K562 (cell line): ENCODE results near the gene HPCAL1. TPM values are rescaled to one million over a fixed set of nuclear protein-coding genes. Genes with fewer than 3 reads are reported as not detected.

Experiments used
- ATF6 ChIP-seq: sonication (generic); formaldehyde crosslinking; IDR thresholded peaks from 2 replicates; pipeline ENCODE4 v1.4.0; 2020; ENCODE audit warnings: mild to moderate bottlenecking, missing genetic modification reagents
- CBFB ChIP-seq: sonication (generic); formaldehyde crosslinking; IDR thresholded peaks from 2 replicates; pipeline ENCODE4 v1.4.0; 2020; ENCODE audit warnings: mild to moderate bottlenecking, missing genetic modification reagents
- CHD4 ChIP-seq: fragments of 200-600 bp; sonication (generic); IDR thresholded peaks from 3 replicates; pipeline ENCODE4 v1.6.1; 2012; ENCODE audit warnings: low read depth, mild to moderate bottlenecking, mixed read lengths, low read length, inconsistent platforms; ENCODE audit not compliant: insufficient read depth, insufficient replicate concordance, poor library complexity, severe bottlenecking
- CLOCK ChIP-seq: fragments of 250-450 bp; sonication (Bioruptor Pico); IDR thresholded peaks from 2 replicates; pipeline ENCODE4 v1.4.0; 2020; ENCODE audit warnings: mild to moderate bottlenecking, moderate library complexity, borderline replicate concordance
- NEUROD1 ChIP-seq: fragments of 150-350 bp; IDR thresholded peaks from 2 replicates; pipeline ENCODE4 v1.6.1; 2014; ENCODE audit warnings: borderline replicate concordance, low read length, low read depth; ENCODE audit not compliant: partially characterized antibody
- NR2C1 ChIP-seq, 2 experiments: fragments of 450-650 bp; IDR thresholded peaks; 2 replicates each; pipeline ENCODE4 v1.6.1; 2017; ENCODE audit warnings: mild to moderate bottlenecking in 2 of 2, antibody characterized with exemption in 1 of 2, inconsistent platforms in 1 of 2, missing compliant biosample characterization in 1 of 2, missing genetic modification characterization in 1 of 2
- NR2F6 ChIP-seq: fragments of 450-650 bp; formaldehyde crosslinking; IDR thresholded peaks from 2 replicates; pipeline ENCODE4 v1.4.0; 2020; ENCODE audit warnings: mild to moderate bottlenecking
- SFPQ ChIP-seq: fragments of 200-400 bp; formaldehyde crosslinking; IDR thresholded peaks from 2 replicates; pipeline ENCODE4 v1.6.1; 2017; ENCODE audit warnings: mild to moderate bottlenecking, low read depth, low read length, moderate library complexity
- ZFP36 ChIP-seq: fragments of 150-350 bp; IDR thresholded peaks from 2 replicates; pipeline ENCODE4 v1.6.1; 2018; ENCODE audit warnings: low read length, low read depth; ENCODE audit not compliant: partially characterized antibody
- ZNF609 ChIP-seq: sonication (generic); formaldehyde crosslinking; IDR thresholded peaks from 2 replicates; pipeline ENCODE4 v1.8.1; 2023; ENCODE audit warnings: missing genetic modification reagents, mild to moderate bottlenecking, borderline replicate concordance
- ZSCAN29 ChIP-seq: fragments of 450-650 bp; IDR thresholded peaks from 2 replicates; pipeline ENCODE4 v1.6.1; 2017
- polyA plus RNA-seq, 8 experiments: library from polyadenylated mRNA; depleted of rRNA in 4 of 8; stranded (reverse) in 5 of 8; unstranded in 3 of 8; fragments of >200 nt; fragmentation: Nextera tagmentation in 2 of 8; fragmentation: Illumina TruSeq in 1 of 8; extraction: Ambion mirVana in 2 of 8; extraction: Trizol in 1 of 8; gene quantifications; 2 replicates each; pipeline versions ENCODE4 v1.2.1 to v1.2.3, GENCODE V29; 2011 to 2014; ENCODE audit warnings: inconsistent platforms in 1 of 8, missing spikeins in 1 of 8
- total RNA-seq, 7 experiments: library from RNA; depleted of rRNA in 6 of 7; stranded (reverse); fragments of >200 nt in 6 of 7; fragmentation: Illumina TruSeq in 2 of 7; extraction: Trizol in 2 of 7; gene quantifications; 2 replicates each; pipeline versions ENCODE4 v1.2.1 to v1.2.3, GENCODE V29; 2011 to 2021; ENCODE audit warnings: low replicate concordance in 1 of 7

The HPCAL1 gene
- total and polyA plus RNA-seq, 9 of the 15 experiments (the other 6 are each of a cell fraction or from before 2014, with no cell fraction given) = 2.7 to 65.5 (median 23.9) TPM

- TF ChIP-seq SFPQ (no peak), NR2C1 (IDR thresholded peaks at IDR 0.05) (no peak), NR2C1 (tag; IDR thresholded peaks at IDR 0.05) (0 out of 2 replicates have a peak, but pooled peaks have one; percentile 12), NEUROD1 (no peak), CLOCK (CRISPR knock-in tag) (no peak), ZSCAN29 (no peak), CHD4 (no peak), ATF6 (peak; percentile 94), ZNF609 (CRISPR knock-in tag) (no peak), NR2F6 (CRISPR knock-in tag) (no peak), ZFP36 (no peak), CBFB (CRISPR knock-in tag) (peak; percentile 83; the same call in 1 of the 2 replicates)
Measured at GRCh38 chr2:10448576-10449485, 146.1 kb downstream of the HPCAL1 start (continued).
